Hematopoietic multipotent progenitor cell treated with erythropoietin and hydrocortisone succinate and interleukin-3 and kit ligand, for 8 days (in vitro differentiated cells): Measurements from ENCODE around the gene SLC28A1.
"Not testable (repeated sequence)": the region's sequence is repeated elsewhere in the genome, so short reads cannot be mapped to it uniquely, and the experiment has no call there.

Experiments used
- DNase-seq: peaks from one replicate; pipeline ENCODE4 v3.0.0-alpha.2; 2015

The SLC28A1 gene

GRCh38 chr15:84914351-84914750 lies 29.9 kb downstream of the SLC28A1 start:
- DNase-seq = no peak

GRCh38 chr15:84914909-84915605 lies 30.6 kb downstream of the SLC28A1 start:
- DNase-seq = peak; percentile 8

GRCh38 chr15:84915606-84915958 lies 31.1 kb downstream of the SLC28A1 start:
- no peak for DNase-seq

GRCh38 chr15:84917452-84917851 lies 33.0 kb downstream of the SLC28A1 start:
- no peak for DNase-seq

- DNase-seq = no peak
Measured at GRCh38 chr15:84919106-84919667, 34.7 kb downstream of the SLC28A1 start.

GRCh38 chr15:84921121-84921520 lies 36.7 kb downstream of the SLC28A1 start:
- DNase-seq = no peak

- no peak for DNase-seq
Measured at GRCh38 chr15:84922530-84922929, 38.1 kb downstream of the SLC28A1 start.

- DNase-seq = no peak
Measured at GRCh38 chr15:84924077-84924731, 39.7 kb downstream of the SLC28A1 start.

- DNase-seq = not testable (repeated sequence)
Measured at GRCh38 chr15:84924821-84925569, 40.5 kb downstream of the SLC28A1 start.

- no peak for DNase-seq
Measured at GRCh38 chr15:84925906-84926305, 41.4 kb downstream of the SLC28A1 start.

GRCh38 chr15:84926491-84927230 lies 42.2 kb downstream of the SLC28A1 start:
- DNase-seq = no peak

GRCh38 chr15:84928843-84929168 lies 44.3 kb downstream of the SLC28A1 start:
- DNase-seq = no peak

GRCh38 chr15:84929795-84930603 lies 45.5 kb downstream of the SLC28A1 start:
- peak; percentile 49 for DNase-seq

GRCh38 chr15:84934942-84935729 lies 50.7 kb downstream of the SLC28A1 start:
- no peak for DNase-seq

- DNase-seq = no peak
Measured at GRCh38 chr15:84937144-84937543, 52.7 kb downstream of the SLC28A1 start.

GRCh38 chr15:84938726-84939125 lies 54.3 kb downstream of the SLC28A1 start:
- no peak for DNase-seq

- no peak for DNase-seq
Measured at GRCh38 chr15:84940399-84940798, 55.9 kb downstream of the SLC28A1 start.

- no peak for DNase-seq
Measured at GRCh38 chr15:84942456-84942855, 58.0 kb downstream of the SLC28A1 start.

GRCh38 chr15:84944311-84944710 lies 59.8 kb downstream of the SLC28A1 start:
- DNase-seq = no peak

- DNase-seq = no peak
Measured at GRCh38 chr15:84944861-84945260, 60.4 kb downstream of the SLC28A1 start.

GRCh38 chr15:84946772-84947489 lies 62.5 kb downstream of the SLC28A1 start:
- DNase-seq = no peak
